ENCODE data around the gene NSUN7. TPM values are rescaled to one million over a fixed set of nuclear protein-coding genes. Genes with fewer than 3 reads are reported as not detected.

NSUN7 gene
- total and polyA plus RNA-seq, 9 donors: 2.0 to 12.5 (median 3.3) TPM

DNA sequence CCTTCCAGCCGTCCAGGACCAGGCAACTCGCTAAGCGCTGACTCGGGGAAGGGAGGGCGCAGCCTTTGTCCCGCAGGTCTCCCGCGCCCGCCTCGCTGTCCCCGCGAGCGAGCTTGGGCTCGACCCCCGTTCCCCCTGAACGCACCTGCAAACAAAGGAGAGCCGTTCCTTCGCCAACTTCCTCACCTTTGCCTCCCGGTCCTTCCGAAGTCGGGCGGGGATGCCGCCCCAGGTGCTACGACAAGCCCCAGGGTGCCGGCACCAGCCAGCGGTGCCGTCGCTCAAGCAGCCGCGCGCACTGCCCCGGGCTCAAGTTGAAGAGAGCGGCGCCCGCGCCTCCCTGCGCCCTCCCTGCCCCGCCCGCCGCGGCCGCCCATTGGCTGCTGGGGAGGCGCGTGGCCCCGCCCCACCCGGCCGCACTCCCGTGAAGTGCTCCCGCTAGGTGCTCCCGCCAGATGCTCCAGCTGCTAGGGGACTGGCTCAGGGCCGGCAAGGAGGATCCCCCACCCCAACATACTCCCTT, 107.1 kb downstream of the NSUN7 start:
- no peaks in the 10 kb centered on the region for H3K36me3 ChIP-seq
- no peak for TF ChIP-seq CTCF (IDR thresholded peaks at IDR 0.05)
- no peak for TF ChIP-seq EP300 (IDR thresholded peaks at IDR 0.05)
- no peak for TF ChIP-seq POLR2A (IDR thresholded peaks at IDR 0.05)
- H3K27ac ChIP-seq: no peak overlapping the region
- intact Hi-C loops (cut with DNase I): no loop called here
- H3K9me3 ChIP-seq: no peaks in the 10 kb centered on the region
- 10 to 39% (median 12%) methylated on average over 24 to 51 of the region's 51 CpGs for WGBS, 3 donors
- no peaks in the 10 kb centered on the region for H3K27me3 ChIP-seq
- peak; percentile 67 to 83 (median 73) for DNase-seq
- H3K4me1 ChIP-seq (ENCODE audit: insufficient read depth): peaks cover 1% of the 10 kb centered on the region
- H3K4me3 ChIP-seq: peak overlapping the region; percentile 2

GRCh38 chr4:40857956-40858355, 108.2 kb downstream of the NSUN7 start:
- Histone ChIP-seq H3K27ac (no peak overlapping the region), H3K4me1 (ENCODE audit: insufficient read depth) (peaks cover 1% of the 10 kb centered on the region), H3K36me3 (no peaks in the 10 kb centered on the region), H3K27me3 (no peaks in the 10 kb centered on the region), H3K9me3 (no peaks in the 10 kb centered on the region), H3K4me3 (no peak overlapping the region)
- intact Hi-C loops (cut with DNase I): no loop called here
- TF ChIP-seq CTCF (IDR thresholded peaks at IDR 0.05): no peak
- TF ChIP-seq EP300 (IDR thresholded peaks at IDR 0.05): no peak
- TF ChIP-seq POLR2A (IDR thresholded peaks at IDR 0.05): no peak
- WGBS, 3 donors: 74 to 93% (median 88%) methylated on average over 2 of the region's 2 CpGs
- DNase-seq: no peak

GRCh38 chr4:40858962-40859361, 109.2 kb downstream of the NSUN7 start:
- H3K36me3 ChIP-seq: no peaks in the 10 kb centered on the region
- H3K4me1 ChIP-seq (ENCODE audit: insufficient read depth): peaks cover 1% of the 10 kb centered on the region
- intact Hi-C loops (cut with DNase I): no loop called here
- no peaks in the 10 kb centered on the region for H3K27me3 ChIP-seq
- H3K9me3 ChIP-seq: no peaks in the 10 kb centered on the region
- no peak overlapping the region for H3K4me3 ChIP-seq
- 96 to 97% (median 96%) methylated on average over 2 of the region's 2 CpGs for WGBS, 3 donors
- TF ChIP-seq POLR2A (IDR thresholded peaks at IDR 0.05) (no peak), CTCF (IDR thresholded peaks at IDR 0.05) (no peak), EP300 (IDR thresholded peaks at IDR 0.05) (no peak)
- no peak for DNase-seq
- no peak overlapping the region for H3K27ac ChIP-seq

Small RNA genes lying within 50 kb of the gene (small RNA-seq; reads per million reads assigned to genes)
- gene RF00019: not detected

Other genes starting within 250 kb of the NSUN7 start
- 10 to 100 TPM in 4 of 7 donors, 1 to 10 TPM in 3; 4.2 to 92.8 (median 14.3) TPM for gene RBM47, start 120.1 kb upstream of the NSUN7 start, total RNA-seq
- 10 to 100 TPM in 1 of 2 donors, 1 to 10 TPM in 1; 2.7 to 10.3 TPM for gene RBM47, start 120.1 kb upstream of the NSUN7 start, polyA plus RNA-seq